GM18502 (cell line): ENCODE data around the gene EEPD1.
"Not testable (repeated sequence)": the region's sequence is repeated elsewhere in the genome, so short reads cannot be mapped to it uniquely, and the experiment has no call there.

ENCODE experiments used
- ATAC-seq: cut with Tn5 transposase; IDR thresholded peaks from one replicate; pipeline ENCODE4 v1.9.1; 2021; ENCODE audit warnings: mild to moderate bottlenecking; ENCODE audit not compliant: unreplicated experiment, poor library complexity

The EEPD1 gene

DNA sequence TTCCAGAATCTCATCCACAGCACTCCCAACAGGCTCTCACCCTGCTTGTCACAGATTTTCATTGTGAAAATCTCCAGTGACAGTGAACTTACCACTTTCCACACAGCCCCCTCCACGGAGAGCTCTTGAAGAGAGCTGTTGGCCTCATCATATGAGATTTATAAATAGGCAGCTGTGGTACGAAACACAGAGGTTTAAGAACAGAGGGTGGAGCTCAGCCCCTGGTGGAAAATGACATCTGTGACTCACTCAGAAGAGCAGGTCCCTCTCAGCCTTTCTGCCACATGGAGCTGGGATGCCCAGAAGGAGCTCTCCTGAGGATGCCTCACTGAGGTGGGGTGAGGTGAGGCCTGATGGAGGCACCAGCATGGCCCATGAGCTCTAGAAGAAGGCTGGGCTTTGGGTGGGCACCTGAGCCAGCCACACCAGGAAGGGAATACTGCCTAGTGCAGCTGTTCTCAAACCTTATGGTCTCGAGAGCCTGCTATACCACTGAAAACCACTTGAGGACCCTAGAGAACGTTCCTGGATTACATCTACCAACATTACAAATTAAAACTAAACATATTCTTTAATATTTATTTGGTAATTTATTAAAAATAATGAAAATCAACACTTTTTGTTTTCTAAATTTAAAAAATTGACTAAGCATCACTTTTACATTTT, 25.8 kb upstream of the EEPD1 start:
- ATAC-seq = no peak

DNA sequence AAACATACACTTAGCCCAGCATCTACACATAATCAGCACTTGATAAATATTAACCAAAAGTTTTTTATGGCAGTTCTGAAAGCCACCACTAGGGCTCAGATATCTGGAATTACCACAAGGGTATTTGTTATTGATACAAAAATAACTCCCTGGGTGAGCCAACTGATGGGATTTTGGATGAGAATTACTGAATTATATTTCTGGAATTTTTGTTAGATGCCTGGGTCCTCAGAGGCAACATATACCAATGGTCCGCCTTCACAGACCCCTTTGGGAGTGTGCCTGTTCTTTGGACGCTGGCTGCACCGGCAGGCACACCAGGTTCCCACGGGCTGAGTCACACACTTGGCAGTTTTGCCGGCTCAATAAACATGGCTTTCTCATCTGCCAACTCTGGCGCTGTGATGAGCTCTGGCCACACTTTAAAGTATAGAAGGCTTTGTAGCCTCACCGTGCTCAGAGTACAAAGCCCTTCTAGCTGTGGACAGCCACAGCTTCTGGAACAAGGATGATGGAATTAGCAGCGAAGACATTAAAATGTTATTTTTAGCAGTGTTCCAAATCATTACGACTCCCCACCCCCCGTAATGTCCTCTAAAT, 24.5 kb upstream of the EEPD1 start:
- no peak for ATAC-seq

DNA sequence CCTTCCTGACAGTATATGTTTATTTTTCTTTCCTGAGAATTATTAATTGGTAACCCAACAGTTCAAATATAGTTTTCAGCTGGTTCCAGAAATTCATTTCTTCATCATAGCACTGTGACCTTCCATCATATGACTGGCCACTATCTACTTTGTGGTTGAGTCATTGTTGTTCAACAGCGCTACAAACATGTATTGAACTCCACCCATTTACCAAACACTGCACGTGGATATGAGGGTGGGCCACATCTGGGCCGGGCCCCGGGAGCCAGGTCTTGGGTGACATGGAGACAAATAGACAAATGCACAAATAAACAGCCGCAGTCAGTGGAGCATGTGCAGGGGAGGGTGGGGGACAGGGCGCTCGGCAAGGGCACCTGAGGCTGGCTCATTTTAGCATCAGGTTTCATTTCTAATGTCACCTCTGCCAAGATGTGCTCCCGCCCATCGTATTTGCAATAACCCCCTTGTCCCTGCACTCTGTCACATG, 24.0 kb upstream of the EEPD1 start:
- ATAC-seq = no peak

DNA sequence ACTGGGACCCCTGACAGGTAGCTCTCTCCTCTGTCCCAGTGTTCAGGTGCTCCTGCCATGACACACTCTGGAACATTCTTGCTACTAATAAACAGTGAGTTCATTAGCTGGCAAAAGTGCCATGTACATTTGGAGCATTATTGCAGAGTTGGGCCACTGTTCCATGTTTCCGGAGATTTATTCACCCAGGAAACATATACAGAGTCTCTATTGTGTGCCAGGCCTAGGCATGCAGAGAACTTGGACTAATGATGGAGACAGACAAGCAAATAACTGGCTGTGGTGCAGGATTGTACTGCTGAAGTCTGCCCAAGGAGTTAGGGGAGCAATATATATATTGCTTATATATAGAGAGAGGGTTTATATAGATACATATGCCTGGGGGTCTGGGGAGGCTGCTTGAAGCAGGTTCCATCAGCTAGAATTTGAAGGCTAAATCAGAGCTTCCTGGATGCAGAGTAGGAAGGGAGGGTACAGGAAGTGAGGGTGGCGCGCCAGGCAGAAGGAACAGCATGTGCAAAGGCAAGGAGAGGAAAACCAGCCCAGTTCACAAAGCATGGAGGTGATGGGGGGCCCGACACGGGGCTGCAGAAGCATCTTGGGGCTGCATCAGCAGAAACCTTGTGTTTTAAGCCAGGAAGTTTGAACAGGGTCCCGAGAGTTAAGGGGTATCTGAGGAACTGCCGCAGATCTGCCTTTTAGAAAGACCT, 22.7 kb upstream of the EEPD1 start:
- no peak for ATAC-seq

DNA sequence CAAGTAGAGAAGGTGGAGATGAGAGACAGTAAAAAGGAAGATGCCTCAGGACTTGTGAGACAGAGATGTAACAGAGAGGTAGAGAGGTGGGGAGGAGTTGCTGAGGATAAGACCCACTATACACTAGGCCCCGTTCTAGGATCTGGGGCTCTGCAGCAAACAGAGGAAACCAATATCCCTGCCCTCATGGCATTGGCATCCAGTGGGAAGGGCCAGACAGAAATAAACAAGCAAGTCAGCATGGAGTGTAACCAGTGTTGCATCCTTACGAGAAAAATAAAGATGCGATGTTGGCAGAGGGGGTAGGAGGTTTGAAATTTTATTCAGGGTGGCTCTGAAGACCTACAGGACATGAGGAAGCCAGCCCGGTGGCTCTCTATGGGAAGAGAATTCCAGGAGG, 22.0 kb upstream of the EEPD1 start:
- ATAC-seq = no peak

- no peak for ATAC-seq
Measured at GRCh38 chr7:36131499-36131898, 21.6 kb upstream of the EEPD1 start.

- ATAC-seq = no peak
Measured at GRCh38 chr7:36132012-36132411, 21.0 kb upstream of the EEPD1 start.

- no peak for ATAC-seq
Measured at GRCh38 chr7:36135700-36136099, 17.4 kb upstream of the EEPD1 start.

DNA sequence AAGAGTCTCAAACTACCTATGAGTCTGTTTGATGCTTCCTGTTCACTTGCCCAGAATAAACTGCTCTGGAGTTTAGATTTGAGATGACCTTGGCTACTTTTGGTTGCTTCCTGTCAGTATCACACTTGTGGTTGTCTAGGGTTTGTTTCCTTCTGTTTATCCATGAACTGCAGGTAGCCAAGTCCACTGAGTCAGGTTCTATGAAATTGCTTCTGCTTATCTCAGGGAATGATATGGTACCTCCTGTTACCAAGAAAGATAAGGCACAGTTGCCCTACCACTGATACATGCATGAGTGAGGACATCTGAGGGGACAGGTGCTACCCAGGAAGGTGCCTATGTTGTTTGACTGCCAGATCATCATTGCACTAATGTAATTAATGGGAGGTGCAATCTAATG, 15.8 kb upstream of the EEPD1 start:
- ATAC-seq = no peak

DNA sequence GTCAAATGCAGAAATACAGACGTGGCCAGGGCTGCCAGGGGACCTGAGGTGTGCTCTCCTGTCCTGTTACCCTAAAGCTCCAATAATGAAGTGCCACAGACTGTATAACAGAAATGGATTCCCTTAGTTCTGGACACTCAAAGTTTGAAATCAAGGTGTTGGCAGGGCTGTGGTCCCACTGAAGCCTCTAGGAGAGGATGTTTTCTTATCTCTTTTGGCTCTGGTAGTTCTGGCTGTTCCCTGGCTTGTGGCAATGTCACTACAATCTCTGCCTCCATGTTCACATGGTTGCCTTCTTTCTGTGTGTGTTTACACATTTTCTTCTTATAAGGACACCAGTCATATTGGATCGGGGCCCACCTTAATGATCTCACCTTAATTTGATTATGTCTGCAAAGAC, 15.3 kb upstream of the EEPD1 start:
- ATAC-seq = no peak

- no peak for ATAC-seq
Measured at GRCh38 chr7:36138209-36138608, 14.8 kb upstream of the EEPD1 start.

DNA sequence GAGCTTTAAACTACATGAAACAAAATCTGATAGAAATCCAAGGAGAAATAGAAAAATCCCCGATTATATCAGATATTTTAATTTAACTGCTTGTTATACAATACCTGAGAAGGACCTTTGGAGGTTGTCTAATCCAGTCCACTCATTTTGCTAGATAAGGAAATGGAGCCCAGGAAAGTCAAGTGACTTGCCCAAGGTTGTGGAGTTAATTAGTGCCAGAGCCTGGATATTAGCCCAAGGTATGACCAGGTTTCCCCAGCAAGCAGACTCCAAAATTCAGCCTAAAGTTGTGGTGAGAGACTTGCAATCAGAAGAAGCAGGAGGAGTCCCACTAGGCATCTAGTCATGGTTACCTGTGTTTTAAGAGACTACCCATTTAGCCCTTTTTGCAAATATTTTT, 11.7 kb upstream of the EEPD1 start:
- ATAC-seq = no peak

- ATAC-seq = no peak
Measured at GRCh38 chr7:36141850-36142249, 11.2 kb upstream of the EEPD1 start.

GRCh38 chr7:36144189-36144588, 8.9 kb upstream of the EEPD1 start:
- no peak for ATAC-seq

GRCh38 chr7:36145686-36146085, 7.4 kb upstream of the EEPD1 start:
- no peak for ATAC-seq

DNA sequence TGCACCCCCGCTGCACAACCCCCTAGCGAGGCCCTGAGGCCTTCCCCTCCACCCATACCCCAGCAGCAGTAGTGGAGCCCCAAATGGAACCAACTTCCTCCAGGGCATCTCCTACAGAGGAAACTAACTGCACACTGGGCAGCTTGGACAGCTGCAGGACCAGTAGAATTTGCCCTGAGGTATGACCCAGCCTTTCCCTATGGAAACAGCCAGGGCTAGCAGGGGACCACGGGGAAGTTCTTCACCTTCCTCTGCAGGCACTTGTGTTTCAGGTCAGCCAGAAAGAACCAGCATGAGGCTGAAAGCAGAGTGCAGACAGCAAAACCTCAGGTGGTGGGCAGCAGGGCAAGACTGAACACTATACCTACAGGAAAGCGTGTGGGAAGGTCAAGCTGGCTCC, 5.7 kb upstream of the EEPD1 start:
- ATAC-seq = no peak

- ATAC-seq = no peak
Measured at GRCh38 chr7:36148422-36149065, 4.5 kb upstream of the EEPD1 start.

- ATAC-seq = not testable (repeated sequence)
Measured at GRCh38 chr7:36149240-36149639, 3.8 kb upstream of the EEPD1 start.

GRCh38 chr7:36149694-36150452, 3.2 kb upstream of the EEPD1 start:
- ATAC-seq = no peak

DNA sequence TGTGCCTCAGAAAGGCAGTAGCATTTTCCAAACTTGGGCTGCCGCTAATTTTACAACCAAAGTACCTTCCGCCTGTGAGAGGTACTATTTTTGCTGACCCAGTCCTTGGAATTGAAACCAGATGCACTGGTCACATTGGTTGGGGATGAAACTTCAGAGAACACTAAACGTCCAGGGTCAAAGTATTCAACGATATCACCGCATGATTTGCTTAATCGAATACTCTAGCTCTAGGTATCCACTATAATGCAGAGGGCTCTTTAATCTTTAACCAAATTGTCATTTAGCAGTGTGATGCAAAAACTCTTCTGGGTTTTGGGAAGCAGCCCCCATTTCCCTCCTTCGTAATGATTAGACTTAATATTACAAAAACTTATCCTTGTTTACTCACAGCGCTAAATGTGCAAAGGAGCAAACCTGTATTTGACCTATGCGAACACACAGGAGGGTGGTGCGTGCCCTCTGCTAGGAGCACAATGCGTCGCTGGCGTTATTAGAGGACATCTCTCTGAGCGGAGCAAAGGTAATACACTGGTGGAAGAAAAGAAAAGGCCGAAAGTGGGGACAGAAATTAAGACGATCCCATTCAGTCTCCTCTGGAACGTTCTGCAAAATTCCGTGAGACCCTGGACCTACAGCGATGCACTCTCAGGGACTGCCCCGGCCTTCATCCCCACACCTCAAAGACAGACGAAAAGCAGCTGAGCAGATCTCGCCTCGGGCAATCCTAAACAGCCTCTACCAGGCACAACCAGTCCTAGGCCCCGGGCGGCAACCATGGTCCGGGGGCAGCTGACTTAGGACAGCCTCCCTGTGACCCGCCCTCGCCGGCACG, 916 bp upstream of the EEPD1 start:
- ATAC-seq = no peak
